ENCODE measurements around the gene MYO16.

DNA sequence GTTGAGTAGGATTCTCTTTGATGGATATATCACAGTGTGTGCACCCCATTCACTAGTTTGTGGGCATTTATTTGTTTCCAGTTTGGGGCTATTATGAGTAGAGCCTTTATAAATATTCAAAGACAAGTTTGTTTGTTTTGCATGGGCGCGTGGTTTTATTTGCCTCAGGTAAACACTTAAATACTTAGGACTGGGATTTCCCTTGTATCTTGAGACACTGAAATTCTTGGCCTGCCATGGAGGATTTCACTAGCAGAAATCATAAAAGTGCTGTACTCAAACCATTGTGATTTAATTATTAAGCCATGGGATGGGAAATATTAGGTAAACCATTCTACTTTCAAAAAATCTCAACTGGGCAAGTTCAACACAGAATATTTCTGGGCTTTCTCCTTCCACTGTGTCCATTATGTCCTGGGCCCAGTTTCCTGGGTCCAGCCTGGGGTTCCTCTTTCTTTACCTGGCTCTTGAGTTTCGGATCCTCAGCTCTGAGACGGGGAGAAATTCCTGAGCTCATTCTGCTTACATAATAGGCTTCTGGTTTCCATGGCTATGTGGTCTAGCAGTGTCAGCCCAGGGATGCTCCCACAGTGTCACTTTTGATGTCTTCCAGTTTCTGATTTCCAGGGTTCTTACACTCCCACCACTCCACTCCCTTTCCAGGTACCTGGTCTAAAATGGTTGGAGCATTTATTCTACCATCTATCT is 14.4 kb downstream of the MYO16 start:
- TF ChIP-seq CTCF (IDR thresholded peaks at IDR 0.05; ENCODE audit: poor library complexity), result no peak
- TF ChIP-seq EZH2 (IDR thresholded peaks at IDR 0.05; ENCODE audit: borderline replicate concordance), result no peak

Data from hepatocyte (in vitro differentiated cells).